HG03342 (cell line): ENCODE measurements around the gene FHL5.
"Not testable (repeated sequence)": the region's sequence is repeated elsewhere in the genome, so short reads cannot be mapped to it uniquely, and the experiment has no call there.

Experiments
- ATAC-seq: cut with Tn5 transposase; IDR thresholded peaks from one replicate; pipeline ENCODE4 v1.9.1; 2021; ENCODE audit warnings: mild to moderate bottlenecking, moderate library complexity; ENCODE audit not compliant: unreplicated experiment

Gene FHL5

DNA sequence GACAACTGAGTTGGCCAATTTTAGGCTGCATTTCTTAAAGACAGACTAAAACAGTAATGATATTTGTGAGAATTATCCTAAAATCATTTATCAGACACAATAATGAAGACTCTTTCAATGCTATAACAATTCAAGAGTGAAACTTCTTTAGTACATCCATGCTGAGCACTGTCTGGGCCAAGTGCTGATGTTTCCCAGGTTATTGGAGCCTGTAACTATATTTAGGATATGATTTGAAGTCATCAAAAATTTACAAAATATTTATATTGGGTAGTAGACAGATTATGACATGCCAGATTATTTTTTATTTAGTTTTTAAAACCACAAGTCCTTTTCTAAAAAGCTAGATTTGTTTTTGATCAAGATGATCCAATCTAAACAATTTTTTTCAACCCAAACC, 45.1 kb downstream of the FHL5 start:
- no peak for ATAC-seq

GRCh38 chr6:96610019-96610418, 47.1 kb downstream of the FHL5 start:
- ATAC-seq, result peak; percentile 38

- peak; percentile 83 for ATAC-seq
These were observed 48.5 kb downstream of the FHL5 start for GRCh38 chr6:96611342-96611991.

DNA sequence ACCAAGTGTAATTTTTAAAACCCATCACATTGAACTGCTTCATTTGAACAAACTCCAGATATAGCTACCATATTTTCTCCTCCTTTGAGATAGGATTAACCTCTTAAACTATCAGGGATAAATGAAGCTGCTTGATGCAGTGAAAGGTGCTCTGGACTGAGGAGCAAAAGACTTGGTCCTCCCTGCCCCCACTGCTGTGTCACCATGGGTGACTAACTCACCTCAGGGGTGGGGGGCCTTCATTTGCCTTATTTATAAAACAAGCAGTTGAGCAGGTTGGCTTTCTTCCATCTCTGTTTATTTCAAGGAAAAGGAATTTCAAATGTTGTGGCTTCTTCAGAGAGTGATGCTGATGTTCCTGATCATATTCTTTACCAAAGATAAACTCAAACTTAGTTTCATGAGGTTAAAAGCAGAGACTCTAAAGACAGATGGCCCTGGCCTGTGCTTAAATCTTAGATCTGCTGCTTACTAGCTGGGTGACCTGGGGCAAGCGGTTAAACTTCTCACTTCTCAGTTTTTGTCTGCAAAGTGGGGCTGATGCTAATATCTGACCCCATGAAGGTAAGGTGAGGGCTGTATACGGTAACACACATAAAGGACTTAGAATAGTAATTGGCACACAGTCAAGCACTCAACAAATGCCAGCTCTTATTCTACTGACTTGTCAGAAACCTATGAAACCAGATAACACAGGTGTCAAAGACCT, 50.5 kb downstream of the FHL5 start:
- ATAC-seq, result peak; percentile 25

- no peak for ATAC-seq
These were observed 57.9 kb downstream of the FHL5 start for GRCh38 chr6:96620851-96621250.

- no peak for ATAC-seq
These were observed 59.1 kb downstream of the FHL5 start for GRCh38 chr6:96621983-96622382.

DNA sequence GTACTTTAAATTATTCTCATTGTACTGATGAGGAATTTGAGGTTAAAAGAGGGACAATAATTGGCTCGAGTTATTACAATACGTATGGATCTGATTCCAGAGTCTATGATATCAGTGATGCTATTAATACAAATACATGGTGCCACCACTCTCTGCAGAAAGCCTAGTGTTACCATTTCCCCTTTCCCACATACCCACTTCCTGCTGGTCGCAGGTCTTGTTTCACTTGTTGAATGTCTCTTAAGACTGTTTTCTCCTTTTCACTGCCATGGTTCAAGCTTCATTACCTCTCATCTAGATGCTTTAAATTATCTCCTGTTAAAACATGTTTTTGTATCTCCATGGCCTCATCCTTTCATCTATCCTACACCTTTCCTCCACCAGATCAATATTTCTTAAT, 62.0 kb downstream of the FHL5 start:
- ATAC-seq, result no peak

- ATAC-seq, result peak; percentile 93
These were observed 63.9 kb downstream of the FHL5 start for GRCh38 chr6:96626759-96627364.

DNA sequence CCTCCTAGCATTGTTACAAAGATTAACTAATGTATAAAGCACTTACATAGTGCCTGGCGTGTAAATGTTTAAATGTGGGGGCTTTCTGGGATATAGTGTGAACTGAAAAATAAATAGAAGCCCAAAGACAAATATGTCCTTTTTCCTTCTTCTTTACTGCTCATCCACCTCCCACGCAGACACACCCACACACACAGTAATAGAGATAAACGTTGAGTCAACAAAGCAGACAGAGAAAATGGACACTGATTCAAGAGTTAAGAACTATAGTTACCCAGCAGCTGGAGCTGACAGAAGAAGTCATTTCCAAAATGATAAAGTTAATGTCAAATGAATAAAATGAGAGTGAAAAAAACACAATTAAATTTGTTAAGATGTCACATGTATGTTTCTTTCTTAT, 68.3 kb downstream of the FHL5 start:
- no peak for ATAC-seq

GRCh38 chr6:96637979-96638378, 75.1 kb downstream of the FHL5 start:
- ATAC-seq, result not testable (repeated sequence)

GRCh38 chr6:96645106-96645505, 82.2 kb downstream of the FHL5 start:
- ATAC-seq, result no peak

DNA sequence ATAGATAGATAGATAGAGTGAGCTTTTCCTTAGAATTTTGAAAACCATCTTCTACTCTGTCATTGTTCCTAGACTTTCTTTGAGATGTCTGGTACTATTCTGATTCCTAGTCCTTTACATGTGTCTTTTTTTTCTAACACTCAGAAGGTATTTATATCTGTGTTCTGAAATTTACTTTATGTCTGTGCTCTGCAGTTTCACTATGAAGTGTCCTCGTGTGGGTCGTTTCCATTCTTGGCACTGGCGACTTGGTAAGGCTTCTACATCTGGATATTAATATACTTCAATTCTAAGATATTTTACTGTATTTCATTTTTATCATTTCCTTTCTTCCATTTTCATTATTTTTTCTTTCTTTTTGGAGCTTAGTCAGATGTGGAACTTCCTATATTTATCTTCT, 87.0 kb downstream of the FHL5 start:
- peak; percentile 41 for ATAC-seq

- ATAC-seq, result peak; percentile 67
These were observed 88.9 kb downstream of the FHL5 start for GRCh38 chr6:96651816-96652215.

DNA sequence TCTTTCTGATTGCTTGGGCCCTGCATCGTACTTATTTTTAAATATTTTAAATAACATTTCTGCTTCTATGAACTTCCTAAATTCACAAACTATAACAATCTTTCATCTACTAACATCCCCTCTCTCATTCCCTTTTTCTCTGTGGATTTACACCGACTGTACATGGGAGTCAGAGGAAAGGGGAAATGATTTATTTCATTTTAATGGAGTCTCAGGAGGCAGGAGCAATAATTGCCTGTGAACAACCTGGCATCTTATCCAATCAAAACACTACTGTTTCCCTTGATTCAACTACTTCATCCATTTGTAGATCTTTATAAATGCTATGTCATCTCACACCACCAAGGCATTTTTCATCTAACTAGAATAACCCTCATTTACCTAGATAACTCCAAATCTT, 89.6 kb downstream of the FHL5 start:
- no peak for ATAC-seq

GRCh38 chr6:96653181-96653580, 90.3 kb downstream of the FHL5 start:
- no peak for ATAC-seq

DNA sequence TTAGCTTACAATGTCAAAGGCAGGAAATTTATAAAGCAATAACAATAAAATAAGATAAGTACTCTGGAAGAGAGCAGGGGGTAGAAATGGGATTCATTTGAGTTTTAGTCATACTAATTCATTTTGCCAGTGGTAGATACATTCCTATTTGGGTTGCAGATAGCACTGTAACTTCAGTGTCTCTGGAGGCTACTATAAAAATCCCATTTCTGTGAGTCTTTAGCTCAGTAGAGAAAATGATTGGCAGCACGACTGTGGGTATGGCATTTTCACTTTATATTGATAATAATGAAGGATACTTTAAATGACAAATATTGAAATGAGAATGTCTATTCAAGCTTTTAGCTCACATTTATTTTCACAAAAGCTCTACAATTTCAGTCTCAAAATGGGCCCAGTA, 93.6 kb downstream of the FHL5 start:
- ATAC-seq, result no peak

GRCh38 chr6:96657344-96657743, 94.4 kb downstream of the FHL5 start:
- no peak for ATAC-seq

- no peak for ATAC-seq
These were observed 96.3 kb downstream of the FHL5 start for GRCh38 chr6:96659084-96659845.
